Fibroblast of lung (primary cell): ENCODE data around the gene NEK7. TPM values are rescaled to one million over a fixed set of nuclear protein-coding genes. Genes with fewer than 3 reads are reported as not detected.

Source experiments
- DNase-seq, 2 donors: peaks; one replicate each; pipeline versions ENCODE4 v3.0.0 to v3.0.0-alpha.2; 2010; ENCODE audit warnings: low read depth in 2 of 2
- H2AFZ ChIP-seq: 2 replicates; pipeline ENCODE4 v1.5.1; 2012; ENCODE audit warnings: low read length, control low read depth, inconsistent platforms
- H3K27ac ChIP-seq: 2 replicates; pipeline ENCODE4 v1.5.1; 2011; ENCODE audit warnings: low read length, control low read depth; ENCODE audit not compliant: insufficient read depth
- H3K27me3 ChIP-seq: 2 replicates; pipeline ENCODE4 v1.5.1; 2011; ENCODE audit warnings: mild to moderate bottlenecking, low read length; ENCODE audit not compliant: control insufficient read depth, insufficient read depth
- H3K36me3 ChIP-seq: 2 replicates; pipeline ENCODE4 v1.5.1; 2011; ENCODE audit warnings: low read length; ENCODE audit not compliant: control insufficient read depth, insufficient read depth
- H3K4me1 ChIP-seq: 2 replicates; pipeline ENCODE4 v1.5.1; 2011; ENCODE audit warnings: low read length; ENCODE audit not compliant: control insufficient read depth, insufficient read depth; ENCODE audit errors: extremely low read depth
- H3K4me2 ChIP-seq: 2 replicates; pipeline ENCODE4 v1.5.1; 2011; ENCODE audit warnings: low read length, control low read depth; ENCODE audit not compliant: insufficient read depth; ENCODE audit errors: extremely low read depth
- H3K4me3 ChIP-seq, 4 experiments: fragments of 200-600 bp in 1 of 4; sonication (generic) in 1 of 4; replicated peaks in 1 of 4; 2 replicates each; pipeline ENCODE4 v1.5.1; 2011 to 2016; ENCODE audit warnings: low read length in 4 of 4, low read depth in 3 of 4, mild to moderate bottlenecking in 3 of 4, control low read depth in 2 of 4, inconsistent platforms in 1 of 4, mixed read lengths in 1 of 4; ENCODE audit not compliant: insufficient read depth in 1 of 4; ENCODE audit errors: control extremely low read depth in 1 of 4
- H3K79me2 ChIP-seq: 2 replicates; pipeline ENCODE4 v1.5.1; 2012; ENCODE audit warnings: mild to moderate bottlenecking, low read length, inconsistent platforms; ENCODE audit not compliant: control insufficient read depth, insufficient read depth
- H3K9ac ChIP-seq: 2 replicates; pipeline ENCODE4 v1.5.1; 2011; ENCODE audit warnings: mild to moderate bottlenecking, low read length, control low read depth; ENCODE audit not compliant: insufficient read depth
- H3K9me3 ChIP-seq: 2 replicates; pipeline ENCODE4 v1.5.1; 2012; ENCODE audit warnings: low read depth, low read length; ENCODE audit not compliant: control insufficient read depth, insufficient read depth
- H4K20me1 ChIP-seq: 2 replicates; pipeline ENCODE4 v1.5.1; 2011; ENCODE audit warnings: low read length; ENCODE audit not compliant: control insufficient read depth, insufficient read depth; ENCODE audit errors: extremely low read depth
- EZH2 ChIP-seq: IDR thresholded peaks from 2 replicates; pipeline ENCODE4 v1.5.1; 2012; ENCODE audit warnings: low read length, control low read depth, mild to moderate bottlenecking; ENCODE audit errors: missing control alignments
- polyA plus RNA-seq, 2 donors: library from polyadenylated mRNA; depleted of rRNA in 1 of 2; stranded (reverse) in 1 of 2; unstranded in 1 of 2; fragments of >200 nt; gene quantifications; 2 replicates each; pipeline ENCODE4 v1.2.1, GENCODE V29; 2011 to 2012; ENCODE audit warnings: missing spikeins in 1 of 2
- total RNA-seq: library from RNA; depleted of rRNA; stranded (reverse); fragments of >200 nt; gene quantifications from 2 replicates; pipeline ENCODE4 v1.2.1, GENCODE V29; 2014
- TF ChIP-seq, protein P1 (sequence below), 2 donors: IDR thresholded peaks in 1 of 2; conservative IDR thresholded peaks in 1 of 2; 1 replicate in 1 of 2; 2 replicates in 1 of 2; pipeline ENCODE4 v1.5.1; 2011 to 2012; ENCODE audit warnings: low read length in 2 of 2, control low read depth in 1 of 2, inconsistent platforms in 1 of 2, low read depth in 1 of 2, mild to moderate bottlenecking in 1 of 2

NEK7 gene
- total and polyA plus RNA-seq, 2 donors (not counting 1 experiment from before 2014, with no cell fraction given), result 90.5 to 207 TPM

DNA sequence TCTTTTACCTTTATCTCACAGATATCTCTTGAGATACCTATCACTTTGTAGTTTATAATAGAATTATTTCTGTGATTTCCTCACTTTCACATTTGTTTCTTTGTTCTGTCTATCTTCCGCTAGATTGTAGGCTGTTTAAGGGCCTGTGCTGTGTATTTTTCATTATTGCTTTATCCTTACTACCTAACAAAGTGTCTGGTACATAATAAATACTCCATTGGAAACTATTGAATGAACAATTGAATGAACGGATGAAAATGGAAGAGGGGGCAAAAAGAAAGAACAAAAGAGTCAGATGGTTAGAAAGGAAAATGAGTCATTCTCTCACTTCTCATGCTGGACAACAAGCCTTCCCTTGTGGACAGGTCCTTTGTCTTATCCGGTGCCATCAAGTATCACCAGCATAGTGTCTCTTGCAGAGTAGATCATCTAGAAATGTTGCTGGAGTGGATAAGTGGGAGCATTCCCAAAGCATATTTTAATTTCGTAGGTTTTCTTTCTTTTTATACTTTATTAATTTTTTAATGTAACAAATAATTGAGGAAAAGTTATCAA lies 159.8 kb downstream of the NEK7 start:
- no peaks in the 10 kb centered on the region for H3K36me3 ChIP-seq
- no peak overlapping the region for H3K4me2 ChIP-seq
- H2AFZ ChIP-seq, result no peak overlapping the region
- DNase-seq, result no peak
- no peaks in the 10 kb centered on the region for H3K27me3 ChIP-seq
- no peak overlapping the region for H3K9ac ChIP-seq
- no peaks in the 10 kb centered on the region for H4K20me1 ChIP-seq
- no peaks in the 10 kb centered on the region for H3K79me2 ChIP-seq
- H3K27ac ChIP-seq, result no peak overlapping the region
- no peaks in the 10 kb centered on the region for H3K4me1 ChIP-seq
- TF ChIP-seq EZH2, result no peak
- TF ChIP-seq, protein P1, sequence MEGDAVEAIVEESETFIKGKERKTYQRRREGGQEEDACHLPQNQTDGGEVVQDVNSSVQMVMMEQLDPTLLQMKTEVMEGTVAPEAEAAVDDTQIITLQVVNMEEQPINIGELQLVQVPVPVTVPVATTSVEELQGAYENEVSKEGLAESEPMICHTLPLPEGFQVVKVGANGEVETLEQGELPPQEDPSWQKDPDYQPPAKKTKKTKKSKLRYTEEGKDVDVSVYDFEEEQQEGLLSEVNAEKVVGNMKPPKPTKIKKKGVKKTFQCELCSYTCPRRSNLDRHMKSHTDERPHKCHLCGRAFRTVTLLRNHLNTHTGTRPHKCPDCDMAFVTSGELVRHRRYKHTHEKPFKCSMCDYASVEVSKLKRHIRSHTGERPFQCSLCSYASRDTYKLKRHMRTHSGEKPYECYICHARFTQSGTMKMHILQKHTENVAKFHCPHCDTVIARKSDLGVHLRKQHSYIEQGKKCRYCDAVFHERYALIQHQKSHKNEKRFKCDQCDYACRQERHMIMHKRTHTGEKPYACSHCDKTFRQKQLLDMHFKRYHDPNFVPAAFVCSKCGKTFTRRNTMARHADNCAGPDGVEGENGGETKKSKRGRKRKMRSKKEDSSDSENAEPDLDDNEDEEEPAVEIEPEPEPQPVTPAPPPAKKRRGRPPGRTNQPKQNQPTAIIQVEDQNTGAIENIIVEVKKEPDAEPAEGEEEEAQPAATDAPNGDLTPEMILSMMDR (conservative IDR thresholded peaks at IDR 0.05 in 1 of 2, IDR thresholded peaks at IDR 0.05 in 1 of 2; ENCODE audit: low read depth in 1 of 2, low read length in 2 of 2), result no peak
- no peaks in the 10 kb centered on the region for H3K9me3 ChIP-seq
- no peak overlapping the region for H3K4me3 ChIP-seq

DNA sequence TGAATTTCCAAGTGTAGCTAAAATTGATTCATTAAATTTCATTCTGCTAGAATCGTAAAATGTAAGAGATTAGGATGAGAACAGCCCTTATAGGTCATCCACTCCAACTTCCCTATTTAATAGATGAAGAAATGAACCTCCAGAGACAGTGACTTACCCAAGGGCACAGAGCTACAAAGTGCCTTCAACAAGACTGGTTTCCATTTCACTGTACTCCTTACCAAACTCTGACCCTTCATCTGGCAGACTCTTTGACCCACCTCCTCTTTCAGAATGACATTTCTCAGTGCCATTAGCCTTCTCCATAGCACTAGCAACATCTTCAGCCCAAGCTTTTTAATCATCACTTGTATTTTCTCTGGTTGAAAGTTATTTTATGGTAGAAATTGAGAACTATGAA lies 161.3 kb downstream of the NEK7 start:
- Histone ChIP-seq H2AFZ (no peak overlapping the region), H3K36me3 (no peaks in the 10 kb centered on the region), H3K4me1 (no peaks in the 10 kb centered on the region), H3K9ac (no peak overlapping the region), H3K4me3 (no peak overlapping the region), H3K27ac (no peak overlapping the region), H3K4me2 (no peak overlapping the region), H3K79me2 (no peaks in the 10 kb centered on the region), H3K9me3 (no peaks in the 10 kb centered on the region), H4K20me1 (no peaks in the 10 kb centered on the region), H3K27me3 (no peaks in the 10 kb centered on the region)
- no peak for TF ChIP-seq EZH2
- TF ChIP-seq, protein P1 (conservative IDR thresholded peaks at IDR 0.05 in 1 of 2, IDR thresholded peaks at IDR 0.05 in 1 of 2; ENCODE audit: low read depth in 1 of 2, low read length in 2 of 2), result no peak
- DNase-seq, result no peak

DNA sequence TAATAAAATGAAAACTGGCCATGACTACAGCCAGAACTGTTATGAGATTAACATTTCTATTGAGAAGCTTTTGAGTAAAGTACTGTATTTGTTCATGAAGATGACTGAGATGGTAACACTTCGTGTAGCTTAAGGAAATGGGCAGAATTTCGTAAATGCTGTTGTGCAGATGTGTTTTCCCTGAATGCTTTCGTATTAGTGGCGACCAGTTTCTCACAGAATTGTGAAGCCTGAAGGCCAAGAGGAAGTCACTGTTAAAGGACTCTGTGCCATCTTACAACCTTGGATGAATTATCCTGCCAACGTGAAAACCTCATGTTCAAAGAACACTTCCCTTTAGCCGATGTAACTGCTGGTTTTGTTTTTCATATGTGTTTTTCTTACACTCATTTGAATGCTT lies 164.0 kb downstream of the NEK7 start:
- Histone ChIP-seq H3K4me3 (no peak overlapping the region), H2AFZ (no peak overlapping the region), H3K9me3 (no peaks in the 10 kb centered on the region), H3K4me1 (no peaks in the 10 kb centered on the region), H3K9ac (no peak overlapping the region), H3K4me2 (no peak overlapping the region), H3K27me3 (no peaks in the 10 kb centered on the region), H3K36me3 (no peaks in the 10 kb centered on the region), H3K27ac (no peak overlapping the region), H4K20me1 (no peaks in the 10 kb centered on the region), H3K79me2 (no peaks in the 10 kb centered on the region)
- DNase-seq, result no peak
- TF ChIP-seq EZH2, result no peak
